ENCODE measurements around the gene SNPH. TPM values are rescaled to one million over a fixed set of nuclear protein-coding genes. Genes with fewer than 3 reads are reported as not detected.

SNPH gene
- total and polyA plus RNA-seq, 2 of the 8 experiments (the other 6 are each of a cell fraction or from before 2014, with no cell fraction given) = 0.98 to 4.9 TPM

DNA sequence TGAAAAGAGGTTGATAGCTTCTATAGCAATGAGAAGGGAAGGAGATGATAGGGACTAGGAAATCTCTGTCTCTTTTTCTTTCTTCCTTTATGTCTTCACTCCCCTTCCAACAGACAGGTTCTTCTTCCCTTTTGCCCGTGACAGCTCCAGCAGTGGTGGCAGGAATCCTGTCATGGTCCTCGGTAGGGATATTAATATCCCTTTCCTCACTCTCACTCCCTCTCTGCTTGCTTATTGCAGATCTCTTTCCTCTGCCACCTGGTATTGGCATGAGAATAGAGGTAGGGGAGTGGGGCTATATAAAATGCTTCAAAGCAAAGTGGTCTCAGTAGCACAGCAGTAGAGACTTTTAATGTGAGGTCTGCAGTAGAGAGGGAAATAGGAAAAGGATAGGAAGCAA, 20.5 kb upstream of the SNPH start:
- 79% methylated on average over 2 of the region's 2 CpGs; no CpG with 5 or more reads in 1 of the 2 experiments for whole genome bisulfite sequencing, 2 experiments (ENCODE audit: extremely low coverage in 1 of 2, insufficient coverage in 1 of 2, insufficient read length in 1 of 2, insufficient replicate concordance in 2 of 2, low coverage in 1 of 2, low lambda C conversion rate in 2 of 2, missing lambda C conversion rate in 1 of 2)
- H3K27ac ChIP-seq (ENCODE audit: low read depth, low read length) = no peak overlapping the region
- no peaks in the 10 kb centered on the region for H4K20me1 ChIP-seq (replicated peaks in 1 of 2; ENCODE audit: control insufficient read depth in 1 of 2, insufficient read depth in 2 of 2, low read length in 2 of 2)
- H3K9me3 ChIP-seq (ENCODE audit: insufficient read depth in 2 of 2, low read depth in 1 of 2, low read length in 1 of 2) = no peaks in the 10 kb centered on the region
- no peak overlapping the region for H3K4ac ChIP-seq (replicated peaks; ENCODE audit: insufficient read length, low read depth, low read length)
- H4K5ac ChIP-seq (ENCODE audit: insufficient read length, low read depth, low read length) = no peak overlapping the region
- H2BK12ac ChIP-seq (ENCODE audit: low read depth, low read length) = no peak overlapping the region
- no peak overlapping the region for H3K4me2 ChIP-seq (ENCODE audit: insufficient read depth in 1 of 2, low read depth in 2 of 2, low read length in 2 of 2)
- no peak overlapping the region for H3K18ac ChIP-seq (ENCODE audit: extremely low read depth, low read length)
- H3K27me3 ChIP-seq (replicated peaks in 1 of 4; ENCODE audit: control insufficient read depth in 3 of 4, extremely low read depth in 1 of 4, insufficient read depth in 3 of 4, low read length in 3 of 4) = no peaks in the 10 kb centered on the region
- no peak overlapping the region for H2BK15ac ChIP-seq (ENCODE audit: low read length)
- no peak for DNase-seq (ENCODE audit: low read depth in 1 of 2, low spot score in 2 of 2)
- H2BK5ac ChIP-seq (ENCODE audit: low read depth, low read length) = no peak overlapping the region
- H2AK5ac ChIP-seq (ENCODE audit: low read depth, low read length) = no peak overlapping the region
- H3K79me2 ChIP-seq (ENCODE audit: control insufficient read depth in 1 of 2, insufficient read depth in 2 of 2, low read length in 2 of 2) = no peaks in the 10 kb centered on the region
- H4K8ac ChIP-seq (ENCODE audit: extremely low read depth, insufficient read depth, low read length) = no peak overlapping the region
- H3K23ac ChIP-seq (ENCODE audit: insufficient read length) = no peak overlapping the region
- ChIA-PET CTCF (ENCODE audit: partially characterized antibody) (interaction anchor here (1.0 kb wide), 1 partner anchor 9 kb away, joined by 3 read pairs; no protein-coding TSS in a partner anchor), POLR2A (ENCODE audit: partially characterized antibody) (no interaction called here)
- H3K4me1 ChIP-seq (replicated peaks in 1 of 4; ENCODE audit: control insufficient read depth in 3 of 4, insufficient read depth in 4 of 4, low read length in 3 of 4) = no peaks in the 10 kb centered on the region
- no peaks in the 10 kb centered on the region for H3K36me3 ChIP-seq (ENCODE audit: control insufficient read depth in 2 of 4, insufficient read depth in 4 of 4, low read length in 3 of 4)
- no peak overlapping the region for H2AFZ ChIP-seq (ENCODE audit: low read length)
- no peak overlapping the region for H3K14ac ChIP-seq (ENCODE audit: insufficient read length)
- no peak overlapping the region for H3K56ac ChIP-seq (replicated peaks; ENCODE audit: insufficient read length, low read depth, low read length)
- no peak overlapping the region for H2BK120ac ChIP-seq (replicated peaks; ENCODE audit: low read depth, low read length)
- no peaks in the 10 kb centered on the region for H3K79me1 ChIP-seq (ENCODE audit: low read depth, low read length)
- H3K23me2 ChIP-seq (ENCODE audit: low read depth, low read length) = no peaks in the 10 kb centered on the region
- no peak overlapping the region for H2BK20ac ChIP-seq (ENCODE audit: low read length)
- no peak overlapping the region for H3K4me3 ChIP-seq (ENCODE audit: extremely low read depth in 1 of 4, insufficient read depth in 2 of 4, low read depth in 3 of 4, low read length in 4 of 4)
- H4K91ac ChIP-seq (replicated peaks; ENCODE audit: insufficient read length, low read length) = no peak overlapping the region
- no peak for FAIRE-seq
- no peak overlapping the region for H3K9ac ChIP-seq (replicated peaks in 1 of 4; ENCODE audit: extremely low read depth in 1 of 4, low read depth in 3 of 4, low read length in 3 of 4)
- TF ChIP-seq, protein P1, sequence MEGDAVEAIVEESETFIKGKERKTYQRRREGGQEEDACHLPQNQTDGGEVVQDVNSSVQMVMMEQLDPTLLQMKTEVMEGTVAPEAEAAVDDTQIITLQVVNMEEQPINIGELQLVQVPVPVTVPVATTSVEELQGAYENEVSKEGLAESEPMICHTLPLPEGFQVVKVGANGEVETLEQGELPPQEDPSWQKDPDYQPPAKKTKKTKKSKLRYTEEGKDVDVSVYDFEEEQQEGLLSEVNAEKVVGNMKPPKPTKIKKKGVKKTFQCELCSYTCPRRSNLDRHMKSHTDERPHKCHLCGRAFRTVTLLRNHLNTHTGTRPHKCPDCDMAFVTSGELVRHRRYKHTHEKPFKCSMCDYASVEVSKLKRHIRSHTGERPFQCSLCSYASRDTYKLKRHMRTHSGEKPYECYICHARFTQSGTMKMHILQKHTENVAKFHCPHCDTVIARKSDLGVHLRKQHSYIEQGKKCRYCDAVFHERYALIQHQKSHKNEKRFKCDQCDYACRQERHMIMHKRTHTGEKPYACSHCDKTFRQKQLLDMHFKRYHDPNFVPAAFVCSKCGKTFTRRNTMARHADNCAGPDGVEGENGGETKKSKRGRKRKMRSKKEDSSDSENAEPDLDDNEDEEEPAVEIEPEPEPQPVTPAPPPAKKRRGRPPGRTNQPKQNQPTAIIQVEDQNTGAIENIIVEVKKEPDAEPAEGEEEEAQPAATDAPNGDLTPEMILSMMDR (IDR thresholded peaks at IDR 0.05; ENCODE audit: control extremely low read depth in 1 of 3, insufficient read depth in 1 of 3, low read depth in 1 of 3, low read length in 3 of 3) = no peak
- TF ChIP-seq POLR2AphosphoS5 (IDR thresholded peaks at IDR 0.05; ENCODE audit: low read depth, low read length) (no peak), SP2 (IDR thresholded peaks at IDR 0.05; ENCODE audit: low read length) (no peak), MAX (IDR thresholded peaks at IDR 0.05) (no peak), RXRA (IDR thresholded peaks at IDR 0.05; ENCODE audit: insufficient read depth, low read depth, low read length) (no peak), CREB1 (IDR thresholded peaks at IDR 0.05) (no peak), NRF1 (IDR thresholded peaks at IDR 0.05; ENCODE audit: low read depth, low read length) (no peak), RFX5 (IDR thresholded peaks at IDR 0.05; ENCODE audit: borderline replicate concordance, low read depth, low read length) (no peak), CEBPB (IDR thresholded peaks at IDR 0.05; ENCODE audit: low read depth, low read length) (no peak), FOSL1 (IDR thresholded peaks at IDR 0.05; ENCODE audit: insufficient read depth, low read depth, low read length) (no peak)
- TF ChIP-seq, protein P2, sequence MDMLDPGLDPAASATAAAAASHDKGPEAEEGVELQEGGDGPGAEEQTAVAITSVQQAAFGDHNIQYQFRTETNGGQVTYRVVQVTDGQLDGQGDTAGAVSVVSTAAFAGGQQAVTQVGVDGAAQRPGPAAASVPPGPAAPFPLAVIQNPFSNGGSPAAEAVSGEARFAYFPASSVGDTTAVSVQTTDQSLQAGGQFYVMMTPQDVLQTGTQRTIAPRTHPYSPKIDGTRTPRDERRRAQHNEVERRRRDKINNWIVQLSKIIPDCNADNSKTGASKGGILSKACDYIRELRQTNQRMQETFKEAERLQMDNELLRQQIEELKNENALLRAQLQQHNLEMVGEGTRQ (IDR thresholded peaks at IDR 0.05; ENCODE audit: low read length) = no peak

Measured in H1 (cell line).